ENCODE data around the gene LMCD1.

GRCh38 chr3:8519774-8520448, 18.3 kb downstream of the LMCD1 start:
- TF ChIP-seq POLR2A (IDR thresholded peaks at IDR 0.05) (no peak), CTCF (IDR thresholded peaks at IDR 0.05) (no peak)
